HG02840 (cell line): ENCODE data around the gene PISD.

Source experiments
- ATAC-seq: cut with Tn5 transposase; IDR thresholded peaks from one replicate; pipeline ENCODE4 v1.9.1; 2021; ENCODE audit warnings: mild to moderate bottlenecking, moderate library complexity, moderate number of reproducible peaks; ENCODE audit not compliant: unreplicated experiment, low FRiP score

Gene PISD

DNA sequence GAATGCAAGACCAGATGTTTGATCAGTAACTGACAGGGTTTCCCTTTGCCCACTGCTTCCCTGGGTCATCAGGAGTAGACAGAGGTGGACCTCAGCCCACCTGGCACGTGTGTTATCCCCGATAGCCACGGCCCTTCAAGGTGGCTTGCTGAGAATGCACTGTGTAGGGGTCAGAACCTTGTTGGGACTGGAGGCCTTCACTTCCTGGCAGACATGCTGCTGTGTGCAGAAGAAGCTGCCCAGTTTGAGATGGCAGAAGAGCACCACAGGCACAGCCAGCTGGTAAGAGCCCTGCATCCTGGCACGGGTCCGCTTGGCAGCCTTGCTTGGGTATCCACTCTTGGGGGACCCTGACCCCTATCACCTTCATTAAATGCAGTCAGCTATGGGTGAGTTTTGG lies 83.8 kb downstream of the PISD start:
- no peak for ATAC-seq

DNA sequence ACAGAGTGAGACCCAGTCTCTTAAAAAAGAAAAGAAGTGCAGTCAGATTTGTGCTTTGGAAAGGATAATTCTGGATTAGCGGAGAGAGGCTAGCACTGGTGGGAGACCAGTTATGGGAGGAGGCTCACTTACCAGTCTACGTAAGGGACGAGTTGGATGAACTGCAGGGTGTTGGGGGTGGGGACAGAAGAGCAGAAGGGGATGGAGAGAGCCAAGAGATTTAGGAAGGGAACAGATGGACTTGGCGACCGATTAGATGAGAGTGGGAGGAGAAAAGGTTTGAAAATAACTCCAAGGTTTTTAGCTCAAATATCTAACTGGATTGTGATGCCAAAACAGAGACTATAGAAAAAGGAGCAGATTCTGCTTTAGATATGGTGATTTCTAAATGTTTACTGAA lies 84.3 kb downstream of the PISD start:
- ATAC-seq = no peak

DNA sequence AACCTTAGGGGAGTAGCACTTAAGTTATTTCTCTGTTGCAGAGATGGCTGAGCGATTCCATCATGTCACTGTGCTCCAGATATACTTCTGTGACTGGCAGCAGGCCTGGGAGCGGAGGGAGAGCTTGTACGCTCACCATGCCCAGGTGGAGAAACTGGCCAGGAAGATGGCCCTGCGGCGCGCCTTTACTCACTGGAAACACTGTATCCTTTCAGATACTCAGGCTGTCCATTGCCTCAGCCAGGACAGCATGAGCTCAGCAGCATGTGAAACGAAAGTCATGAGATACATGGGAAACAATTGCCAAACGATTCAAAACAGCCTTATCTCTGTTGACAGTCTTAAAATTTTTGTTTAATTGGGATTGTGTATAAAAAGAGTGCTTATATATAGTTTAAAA lies 86.8 kb downstream of the PISD start:
- ATAC-seq = no peak

DNA sequence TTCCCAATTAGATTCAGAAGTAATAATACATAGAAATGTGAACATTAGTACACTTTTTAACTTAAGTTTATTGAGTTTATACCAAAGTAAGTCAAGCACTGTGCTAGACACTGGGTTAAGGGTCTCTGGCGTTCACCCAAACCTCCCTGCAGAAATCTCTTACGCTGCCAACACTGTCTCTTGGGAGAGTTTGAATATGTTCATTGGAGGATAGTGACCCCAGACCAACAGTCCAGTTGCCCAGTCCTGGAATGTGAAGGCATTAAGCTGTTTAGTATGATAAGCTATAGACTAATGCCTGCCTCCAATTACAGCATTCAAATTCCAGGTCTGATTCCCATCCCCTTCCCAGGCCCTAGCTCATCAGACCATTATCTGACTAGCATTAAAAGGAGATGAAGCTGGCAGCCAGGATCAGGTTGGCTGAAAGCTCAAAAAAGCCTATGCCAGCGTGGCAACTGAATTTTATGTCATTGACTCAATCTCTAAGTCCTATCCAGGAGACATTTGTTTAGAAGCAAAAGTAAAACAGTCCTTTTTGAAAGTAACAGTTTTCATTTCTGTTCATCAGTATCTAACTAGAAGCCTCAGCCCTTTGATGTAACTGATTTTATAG lies 87.9 kb downstream of the PISD start:
- no peak for ATAC-seq

DNA sequence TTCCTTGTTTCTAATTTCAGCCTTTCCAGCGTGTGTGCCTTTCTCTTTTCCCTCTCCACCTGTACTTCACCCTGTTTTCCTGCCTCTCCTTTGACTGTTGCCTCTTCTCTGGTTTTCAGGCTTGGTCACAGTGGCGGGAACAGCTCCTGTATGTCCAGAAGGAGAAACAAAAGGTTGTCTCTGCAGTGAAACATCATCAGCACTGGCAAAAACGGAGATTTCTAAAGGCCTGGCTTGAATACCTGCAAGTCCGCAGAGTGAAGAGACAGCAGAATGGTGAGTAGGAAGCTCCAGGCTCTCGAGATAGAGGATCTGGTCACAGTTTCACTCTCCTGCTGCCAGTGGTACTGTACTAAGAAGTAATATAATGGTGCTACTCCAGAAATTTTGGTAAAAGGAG lies 89.1 kb downstream of the PISD start:
- no peak for ATAC-seq

DNA sequence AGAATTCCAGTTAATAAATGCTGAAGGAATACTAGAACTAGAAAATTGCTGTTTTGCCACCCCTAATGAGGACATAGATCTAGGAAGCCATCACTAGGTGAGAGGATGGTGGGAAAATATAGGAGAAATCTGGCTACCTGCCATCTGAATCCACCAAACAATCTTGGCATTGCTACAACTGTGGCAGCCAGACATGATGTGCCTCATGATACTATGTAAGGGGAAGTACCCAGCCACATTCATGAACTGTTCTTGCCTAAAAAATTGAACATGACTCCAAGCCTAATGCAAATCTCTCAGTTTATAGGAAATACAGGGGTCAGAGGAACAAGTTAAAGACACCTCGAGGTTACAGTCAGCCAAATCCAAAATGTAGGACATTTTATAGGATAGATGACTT lies 92.9 kb downstream of the PISD start:
- ATAC-seq = no peak
